Measurements from ENCODE around the gene NINJ2.

NINJ2 gene

DNA sequence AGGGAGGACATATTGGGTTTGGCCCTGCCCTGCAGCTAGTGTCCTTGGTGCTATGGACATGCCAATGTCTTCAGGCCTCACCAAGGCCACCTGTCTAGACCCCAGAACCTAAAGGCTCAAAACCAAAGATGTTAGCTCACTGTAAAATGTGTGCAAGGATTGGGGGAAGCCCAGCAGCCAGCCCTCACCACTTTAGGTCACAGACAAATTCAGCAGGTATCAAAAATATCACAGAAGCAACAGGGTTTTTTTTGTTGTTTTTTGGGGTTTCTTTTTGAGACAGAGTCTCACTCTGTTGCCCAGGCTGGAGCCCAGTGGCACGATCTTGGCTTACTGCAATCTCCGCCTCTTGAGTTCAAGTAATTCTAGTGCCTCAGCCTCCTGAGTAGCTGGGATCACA, 29.0 kb upstream of the NINJ2 start:
- H2AFZ ChIP-seq (ENCODE audit: low read length), result no peak overlapping the region
- no peaks in the 10 kb centered on the region for H3K9me2 ChIP-seq (replicated peaks; ENCODE audit: low read depth, low read length)
- H3K27me3 ChIP-seq (ENCODE audit: insufficient read depth, low read length, poor library complexity, severe bottlenecking), result no peaks in the 10 kb centered on the region
- H3K9me3 ChIP-seq (ENCODE audit: insufficient read depth, low read depth, low read length), result no peaks in the 10 kb centered on the region; the same call in 1 of the 2 replicates
- TF ChIP-seq, protein P1, sequence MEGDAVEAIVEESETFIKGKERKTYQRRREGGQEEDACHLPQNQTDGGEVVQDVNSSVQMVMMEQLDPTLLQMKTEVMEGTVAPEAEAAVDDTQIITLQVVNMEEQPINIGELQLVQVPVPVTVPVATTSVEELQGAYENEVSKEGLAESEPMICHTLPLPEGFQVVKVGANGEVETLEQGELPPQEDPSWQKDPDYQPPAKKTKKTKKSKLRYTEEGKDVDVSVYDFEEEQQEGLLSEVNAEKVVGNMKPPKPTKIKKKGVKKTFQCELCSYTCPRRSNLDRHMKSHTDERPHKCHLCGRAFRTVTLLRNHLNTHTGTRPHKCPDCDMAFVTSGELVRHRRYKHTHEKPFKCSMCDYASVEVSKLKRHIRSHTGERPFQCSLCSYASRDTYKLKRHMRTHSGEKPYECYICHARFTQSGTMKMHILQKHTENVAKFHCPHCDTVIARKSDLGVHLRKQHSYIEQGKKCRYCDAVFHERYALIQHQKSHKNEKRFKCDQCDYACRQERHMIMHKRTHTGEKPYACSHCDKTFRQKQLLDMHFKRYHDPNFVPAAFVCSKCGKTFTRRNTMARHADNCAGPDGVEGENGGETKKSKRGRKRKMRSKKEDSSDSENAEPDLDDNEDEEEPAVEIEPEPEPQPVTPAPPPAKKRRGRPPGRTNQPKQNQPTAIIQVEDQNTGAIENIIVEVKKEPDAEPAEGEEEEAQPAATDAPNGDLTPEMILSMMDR (conservative IDR thresholded peaks at IDR 0.05; ENCODE audit: low read length), result no peak
- no peak for TF ChIP-seq EZH2phosphoT487 (IDR thresholded peaks at IDR 0.05; ENCODE audit: borderline replicate concordance)
- no peaks in the 10 kb centered on the region for H3K36me3 ChIP-seq (ENCODE audit: insufficient read depth, low read length)
- no peak overlapping the region for H3K4me2 ChIP-seq (ENCODE audit: low read depth, low read length, poor library complexity, severe bottlenecking)
- no peak overlapping the region for H3K9ac ChIP-seq (ENCODE audit: low read depth, low read length, poor library complexity, severe bottlenecking)
- H4K20me1 ChIP-seq (ENCODE audit: insufficient read depth, low read length, poor library complexity, severe bottlenecking), result no peaks in the 10 kb centered on the region
- H3K79me2 ChIP-seq (ENCODE audit: insufficient read depth, low read length), result no peaks in the 10 kb centered on the region
- no peak overlapping the region for H3K4me3 ChIP-seq (ENCODE audit: low read length, poor library complexity, severe bottlenecking)
- H3K4me1 ChIP-seq (ENCODE audit: insufficient read depth, low read length, poor library complexity, severe bottlenecking), result peaks cover 1% of the 10 kb centered on the region
- no peaks in the 10 kb centered on the region for H3F3A ChIP-seq (ENCODE audit: low read depth)

DNA sequence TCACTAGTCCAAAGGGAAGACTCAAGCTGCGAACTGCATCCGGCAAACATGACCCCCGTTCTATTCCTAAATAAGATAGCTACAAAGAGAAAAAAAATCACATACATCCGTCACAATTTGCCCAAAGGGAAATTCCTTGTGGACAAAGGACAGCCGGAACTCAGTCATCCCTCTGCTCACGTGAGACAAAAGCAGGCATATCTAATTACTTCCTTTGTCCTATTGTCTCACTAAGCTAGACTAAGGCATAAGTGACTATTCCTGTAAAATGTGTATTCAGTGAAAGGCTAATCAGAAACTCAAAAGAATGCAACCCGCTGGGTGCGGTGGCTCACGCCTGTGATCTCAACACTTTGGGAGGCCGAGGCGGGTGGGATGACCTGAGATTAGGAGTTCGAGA, 27.2 kb upstream of the NINJ2 start:
- no peak overlapping the region for H2AFZ ChIP-seq (ENCODE audit: low read length)
- H3K9ac ChIP-seq (ENCODE audit: low read depth, low read length, poor library complexity, severe bottlenecking), result no peak overlapping the region
- H4K20me1 ChIP-seq (ENCODE audit: insufficient read depth, low read length, poor library complexity, severe bottlenecking), result no peaks in the 10 kb centered on the region
- H3K27me3 ChIP-seq (ENCODE audit: insufficient read depth, low read length, poor library complexity, severe bottlenecking), result no peaks in the 10 kb centered on the region
- TF ChIP-seq, protein P1 (conservative IDR thresholded peaks at IDR 0.05; ENCODE audit: low read length), result no peak
- TF ChIP-seq EZH2phosphoT487 (IDR thresholded peaks at IDR 0.05; ENCODE audit: borderline replicate concordance), result no peak
- H3K9me3 ChIP-seq (ENCODE audit: insufficient read depth, low read depth, low read length), result no peaks in the 10 kb centered on the region; the same call in 1 of the 2 replicates
- H3K79me2 ChIP-seq (ENCODE audit: insufficient read depth, low read length), result no peaks in the 10 kb centered on the region
- H3K4me1 ChIP-seq (ENCODE audit: insufficient read depth, low read length, poor library complexity, severe bottlenecking), result peaks cover 3% of the 10 kb centered on the region
- H3F3A ChIP-seq (ENCODE audit: low read depth), result no peaks in the 10 kb centered on the region
- H3K36me3 ChIP-seq (ENCODE audit: insufficient read depth, low read length), result no peaks in the 10 kb centered on the region
- no peaks in the 10 kb centered on the region for H3K9me2 ChIP-seq (replicated peaks; ENCODE audit: low read depth, low read length)
- no peak overlapping the region for H3K4me2 ChIP-seq (ENCODE audit: low read depth, low read length, poor library complexity, severe bottlenecking)
- H3K4me3 ChIP-seq (ENCODE audit: low read length, poor library complexity, severe bottlenecking), result no peak overlapping the region

DNA sequence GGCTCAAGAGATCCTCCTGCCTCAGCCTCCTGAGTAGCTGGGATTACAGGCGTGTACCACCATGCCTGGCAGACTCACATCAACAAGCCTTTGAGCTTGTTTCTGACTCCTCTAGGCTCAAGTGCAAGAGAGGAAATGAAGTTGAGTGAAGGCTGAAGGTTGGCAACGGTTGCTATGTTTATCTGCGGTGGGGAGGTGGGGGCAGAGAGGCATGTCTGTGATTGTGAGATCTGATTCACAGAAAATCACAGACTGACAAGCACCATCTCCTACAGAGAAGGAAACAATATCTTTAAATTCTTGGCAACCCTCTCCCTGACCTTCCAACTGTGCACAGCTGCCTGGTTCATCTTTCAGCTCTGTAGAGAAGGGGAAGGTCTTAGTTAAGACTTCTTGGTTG, 22.1 kb upstream of the NINJ2 start:
- TF ChIP-seq, protein P1 (conservative IDR thresholded peaks at IDR 0.05; ENCODE audit: low read length), result no peak
- no peak for TF ChIP-seq EZH2phosphoT487 (IDR thresholded peaks at IDR 0.05; ENCODE audit: borderline replicate concordance)
- Histone ChIP-seq H3K4me3 (ENCODE audit: low read length, poor library complexity, severe bottlenecking) (no peak overlapping the region), H2AFZ (ENCODE audit: low read length) (no peak overlapping the region), H3K9ac (ENCODE audit: low read depth, low read length, poor library complexity, severe bottlenecking) (peak overlapping the region; percentile 44), H3K9me2 (replicated peaks; ENCODE audit: low read depth, low read length) (no peaks in the 10 kb centered on the region), H3K9me3 (ENCODE audit: insufficient read depth, low read depth, low read length) (no peaks in the 10 kb centered on the region), H3K4me2 (ENCODE audit: low read depth, low read length, poor library complexity, severe bottlenecking) (peak overlapping the region; percentile 28), H4K20me1 (ENCODE audit: insufficient read depth, low read length, poor library complexity, severe bottlenecking) (no peaks in the 10 kb centered on the region), H3K4me1 (ENCODE audit: insufficient read depth, low read length, poor library complexity, severe bottlenecking) (peaks cover 18% of the 10 kb centered on the region), H3K79me2 (ENCODE audit: insufficient read depth, low read length) (no peaks in the 10 kb centered on the region), H3F3A (ENCODE audit: low read depth) (no peaks in the 10 kb centered on the region), H3K27me3 (ENCODE audit: insufficient read depth, low read length, poor library complexity, severe bottlenecking) (no peaks in the 10 kb centered on the region), H3K36me3 (ENCODE audit: insufficient read depth, low read length) (no peaks in the 10 kb centered on the region)
